GM18519 (cell line): ENCODE measurements around the gene NUDT17.
A peak's percentile ranks its signal among the peaks of the same experiment; 100 is the strongest.
"Not testable (repeated sequence)": the region's sequence is repeated elsewhere in the genome, so short reads cannot be mapped to it uniquely, and the experiment has no call there.

Source experiments
- ATAC-seq: cut with Tn5 transposase; IDR thresholded peaks from one replicate; pipeline ENCODE4 v1.9.1; 2021; ENCODE audit warnings: mild to moderate bottlenecking, moderate library complexity; ENCODE audit not compliant: unreplicated experiment, low FRiP score

The NUDT17 gene

GRCh38 chr1:145845514-145846161, at the start of gene NUDT17:
TSS of gene NUDT17 (plus strand) at chr1:145845630. CDS start at chr1:145845641, 11 bp downstream.
- no peak for ATAC-seq

GRCh38 chr1:145796753-145797152, 48.7 kb upstream of the NUDT17 start:
- ATAC-seq, result no peak

GRCh38 chr1:145799806-145800205, 45.6 kb upstream of the NUDT17 start:
- ATAC-seq, result no peak

- ATAC-seq, result no peak
Measured at GRCh38 chr1:145804235-145805045, 41.0 kb upstream of the NUDT17 start.

- ATAC-seq, result no peak
Measured at GRCh38 chr1:145805057-145805456, 40.4 kb upstream of the NUDT17 start.

- ATAC-seq, result no peak
Measured at GRCh38 chr1:145806408-145806807, 39.0 kb upstream of the NUDT17 start.

- ATAC-seq, result no peak
Measured at GRCh38 chr1:145806844-145807243, 38.6 kb upstream of the NUDT17 start.

GRCh38 chr1:145812977-145813810, 32.2 kb upstream of the NUDT17 start:
- ATAC-seq, result not testable (repeated sequence)

GRCh38 chr1:145818095-145818494, 27.3 kb upstream of the NUDT17 start:
- ATAC-seq, result not testable (repeated sequence)

GRCh38 chr1:145822779-145823331, 22.6 kb upstream of the NUDT17 start:
- ATAC-seq, result not testable (repeated sequence)

GRCh38 chr1:145823565-145824498, 21.6 kb upstream of the NUDT17 start, which contains the start of the genes POLR3C and RNF115:
TSS of gene POLR3C (plus strand) at chr1:145824200. CDS start at chr1:145825777, 1,577 bp downstream.
TSS of gene RNF115 (minus strand) at chr1:145824095. CDS start at chr1:145823873, 222 bp downstream.
- peak; percentile 48 for ATAC-seq

- no peak for ATAC-seq
Measured at GRCh38 chr1:145824499-145824842, 21.0 kb upstream of the NUDT17 start.

GRCh38 chr1:145826030-145826429, 19.4 kb upstream of the NUDT17 start:
- ATAC-seq, result no peak

GRCh38 chr1:145827966-145828365, 17.5 kb upstream of the NUDT17 start:
- no peak for ATAC-seq

GRCh38 chr1:145828367-145829026, 16.9 kb upstream of the NUDT17 start:
- no peak for ATAC-seq

GRCh38 chr1:145830810-145831209, 14.6 kb upstream of the NUDT17 start:
- not testable (repeated sequence) for ATAC-seq

- no peak for ATAC-seq
Measured at GRCh38 chr1:145837656-145838055, 7.8 kb upstream of the NUDT17 start.

- ATAC-seq, result no peak
Measured at GRCh38 chr1:145843031-145843430, 2.4 kb upstream of the NUDT17 start.

- no peak for ATAC-seq
Measured at GRCh38 chr1:145845144-145845513, 301 bp upstream of the NUDT17 start.
